Vagina (tissue), 2 donors: ENCODE measurements around the gene CST11. TPM values are rescaled to one million over a fixed set of nuclear protein-coding genes. Genes with fewer than 3 reads are reported as not detected.

Source experiments
- DNase-seq, 2 donors: peaks; one replicate each; pipeline ENCODE4 v3.0.0-alpha.2; 2017; ENCODE audit errors: extremely low spot score in 2 of 2
- H3K27ac ChIP-seq: fragments of 200-600 bp; sonication (generic); one replicate; pipeline ENCODE4 v1.5.1; 2019
- H3K27me3 ChIP-seq: fragments of 200-600 bp; sonication (generic); one replicate; pipeline ENCODE4 v1.5.1; 2019
- H3K36me3 ChIP-seq, 2 donors: fragments of 200-600 bp; sonication (generic); one replicate each; pipeline ENCODE4 v1.5.1; 2017 to 2019
- H3K4me1 ChIP-seq: fragments of 200-600 bp; sonication (generic); one replicate; pipeline ENCODE4 v1.5.1; 2019
- H3K4me3 ChIP-seq, 2 donors: fragments of 200-600 bp; sonication (generic); 1 replicate in 1 of 2; 2 replicates in 1 of 2; pipeline ENCODE4 v1.5.1; 2016 to 2019
- H3K9me3 ChIP-seq: fragments of 200-600 bp; sonication (generic); one replicate; pipeline ENCODE4 v1.5.1; 2019
- POLR2A ChIP-seq, 2 donors: fragments of 450-650 bp; IDR thresholded peaks; one replicate each; pipeline ENCODE4 v1.6.1; 2017; ENCODE audit warnings: antibody characterized with exemption in 2 of 2, mild to moderate bottlenecking in 2 of 2, moderate library complexity in 2 of 2
- POLR2AphosphoS5 ChIP-seq, 2 donors: sonication (generic); formaldehyde crosslinking; IDR thresholded peaks; one replicate each; pipeline ENCODE4 v1.9.0; 2017; ENCODE audit warnings: antibody characterized with exemption in 2 of 2, mild to moderate bottlenecking in 2 of 2, low read depth in 1 of 2; ENCODE audit not compliant: insufficient read depth in 1 of 2
- intact Hi-C: fragments of 100-400 bp; cut with DNase I; formaldehyde crosslinking; loops from one replicate; pipeline ENCODE4 v1.15.1; 2023
- total RNA-seq: library from RNA; depleted of rRNA; stranded (reverse); fragments of >200 nt; gene quantifications from one replicate; pipeline ENCODE4 v1.2.3, GENCODE V29; 2016
- TF ChIP-seq, protein P1 (sequence below), 3 experiments: fragments of 450-650 bp in 2 of 3; fragments of 200-600 bp in 1 of 3; sonication (generic) in 1 of 3; IDR thresholded peaks; one replicate each; pipeline ENCODE4 v1.5.1; 2017 to 2019; ENCODE audit warnings: antibody characterized with exemption in 3 of 3, mild to moderate bottlenecking in 2 of 3, moderate library complexity in 2 of 3

CST11 gene
- total RNA-seq, 1 donor from 2014 or later: not detected

DNA sequence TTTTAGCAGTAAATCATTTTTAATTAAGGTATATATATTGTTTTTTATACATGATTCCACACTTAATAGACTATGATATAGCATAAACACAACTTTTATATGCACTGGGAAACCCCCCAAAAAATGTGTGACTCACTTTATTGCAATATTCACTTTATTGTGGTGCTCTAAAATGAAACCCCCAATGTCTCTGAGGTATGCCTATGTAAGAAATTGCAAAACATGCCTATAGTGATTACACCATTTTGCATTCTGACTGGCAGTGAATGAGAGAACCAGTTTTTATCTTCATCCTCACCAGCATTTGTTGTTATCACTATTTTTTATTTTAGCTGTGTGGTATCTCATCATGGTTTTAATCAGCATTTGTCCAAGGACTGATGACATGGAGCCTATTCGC, 8.5 kb upstream of the CST11 start:
- no peak for TF ChIP-seq POLR2AphosphoS5 (IDR thresholded peaks at IDR 0.05; ENCODE audit: insufficient read depth in 1 of 2, low read depth in 1 of 2)
- TF ChIP-seq, protein P1, sequence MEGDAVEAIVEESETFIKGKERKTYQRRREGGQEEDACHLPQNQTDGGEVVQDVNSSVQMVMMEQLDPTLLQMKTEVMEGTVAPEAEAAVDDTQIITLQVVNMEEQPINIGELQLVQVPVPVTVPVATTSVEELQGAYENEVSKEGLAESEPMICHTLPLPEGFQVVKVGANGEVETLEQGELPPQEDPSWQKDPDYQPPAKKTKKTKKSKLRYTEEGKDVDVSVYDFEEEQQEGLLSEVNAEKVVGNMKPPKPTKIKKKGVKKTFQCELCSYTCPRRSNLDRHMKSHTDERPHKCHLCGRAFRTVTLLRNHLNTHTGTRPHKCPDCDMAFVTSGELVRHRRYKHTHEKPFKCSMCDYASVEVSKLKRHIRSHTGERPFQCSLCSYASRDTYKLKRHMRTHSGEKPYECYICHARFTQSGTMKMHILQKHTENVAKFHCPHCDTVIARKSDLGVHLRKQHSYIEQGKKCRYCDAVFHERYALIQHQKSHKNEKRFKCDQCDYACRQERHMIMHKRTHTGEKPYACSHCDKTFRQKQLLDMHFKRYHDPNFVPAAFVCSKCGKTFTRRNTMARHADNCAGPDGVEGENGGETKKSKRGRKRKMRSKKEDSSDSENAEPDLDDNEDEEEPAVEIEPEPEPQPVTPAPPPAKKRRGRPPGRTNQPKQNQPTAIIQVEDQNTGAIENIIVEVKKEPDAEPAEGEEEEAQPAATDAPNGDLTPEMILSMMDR (IDR thresholded peaks at IDR 0.05): no peak
- no peak for TF ChIP-seq POLR2A (IDR thresholded peaks at IDR 0.05)
- no peak for DNase-seq
- intact Hi-C loops: no loop called here
- no peak overlapping the region for H3K27ac ChIP-seq
- no peaks in the 10 kb centered on the region for H3K27me3 ChIP-seq
- H3K4me1 ChIP-seq: no peaks in the 10 kb centered on the region
- no peaks in the 10 kb centered on the region for H3K9me3 ChIP-seq
- no peaks in the 10 kb centered on the region for H3K36me3 ChIP-seq
- H3K4me3 ChIP-seq: no peak overlapping the region

DNA sequence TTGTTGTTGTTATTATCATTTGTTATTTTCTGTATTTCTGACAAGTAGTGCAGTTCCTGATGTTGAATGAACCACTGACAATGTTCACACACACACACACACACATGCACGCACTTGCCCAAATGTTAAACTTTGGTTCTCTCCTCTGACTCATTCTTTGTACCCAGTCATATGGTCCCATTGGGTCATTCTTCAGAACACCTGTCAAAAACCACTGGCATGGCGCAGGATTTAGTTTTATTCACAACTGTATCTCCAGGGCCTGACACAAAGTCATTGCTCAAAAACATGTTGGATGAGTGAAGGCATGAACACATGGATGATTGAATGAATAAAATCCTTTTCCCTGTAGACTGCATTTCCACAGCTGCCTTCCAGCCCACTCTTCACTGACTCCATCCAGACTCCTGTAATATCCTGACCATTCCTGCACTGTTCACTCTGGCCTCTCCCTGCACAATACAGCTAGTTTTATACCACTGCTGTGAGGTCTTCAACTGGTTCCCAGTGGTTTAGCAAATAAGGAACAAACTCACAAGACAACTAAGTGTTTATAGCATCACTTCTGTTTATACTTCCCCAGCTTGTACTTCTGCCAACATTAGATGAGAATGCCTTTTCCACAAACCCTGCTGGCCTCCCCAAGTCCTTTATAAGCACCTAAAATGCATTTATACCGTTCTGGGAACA, 6.9 kb upstream of the CST11 start:
- Histone ChIP-seq H3K36me3 (no peaks in the 10 kb centered on the region), H3K4me1 (no peaks in the 10 kb centered on the region), H3K9me3 (no peaks in the 10 kb centered on the region), H3K27me3 (no peaks in the 10 kb centered on the region), H3K4me3 (no peak overlapping the region), H3K27ac (no peak overlapping the region)
- no peak for DNase-seq
- intact Hi-C loops: no loop called here
- TF ChIP-seq POLR2A (IDR thresholded peaks at IDR 0.05) (no peak), POLR2AphosphoS5 (IDR thresholded peaks at IDR 0.05; ENCODE audit: insufficient read depth in 1 of 2, low read depth in 1 of 2) (no peak)
- TF ChIP-seq, protein P1 (IDR thresholded peaks at IDR 0.05): no peak

DNA sequence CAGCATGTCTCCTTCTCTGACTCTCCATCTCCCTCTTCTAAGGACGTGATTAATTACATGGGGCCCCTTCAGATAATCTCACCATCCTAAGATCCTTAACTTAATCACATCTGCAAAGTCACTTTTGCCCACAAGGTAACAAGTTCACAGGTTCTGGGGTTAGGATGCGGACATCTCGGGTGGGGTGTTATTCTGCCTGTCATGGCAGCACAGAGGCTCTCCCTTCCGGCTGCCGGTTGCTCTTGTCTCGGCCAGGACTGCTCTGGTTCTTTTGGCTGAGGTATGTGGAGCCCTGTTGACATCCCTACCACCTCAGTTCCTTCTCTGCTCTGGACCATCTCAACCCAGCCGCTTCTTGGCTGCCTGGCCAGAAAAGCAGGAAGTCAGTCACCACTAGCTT, 4.2 kb upstream of the CST11 start:
- no peaks in the 10 kb centered on the region for H3K9me3 ChIP-seq
- no peaks in the 10 kb centered on the region for H3K36me3 ChIP-seq
- intact Hi-C loops: no loop called here
- no peak overlapping the region for H3K4me3 ChIP-seq
- H3K4me1 ChIP-seq: no peaks in the 10 kb centered on the region
- no peaks in the 10 kb centered on the region for H3K27me3 ChIP-seq
- TF ChIP-seq, protein P1 (IDR thresholded peaks at IDR 0.05): no peak
- no peak for TF ChIP-seq POLR2AphosphoS5 (IDR thresholded peaks at IDR 0.05; ENCODE audit: insufficient read depth in 1 of 2, low read depth in 1 of 2)
- TF ChIP-seq POLR2A (IDR thresholded peaks at IDR 0.05): no peak
- no peak overlapping the region for H3K27ac ChIP-seq
- DNase-seq: no peak

DNA sequence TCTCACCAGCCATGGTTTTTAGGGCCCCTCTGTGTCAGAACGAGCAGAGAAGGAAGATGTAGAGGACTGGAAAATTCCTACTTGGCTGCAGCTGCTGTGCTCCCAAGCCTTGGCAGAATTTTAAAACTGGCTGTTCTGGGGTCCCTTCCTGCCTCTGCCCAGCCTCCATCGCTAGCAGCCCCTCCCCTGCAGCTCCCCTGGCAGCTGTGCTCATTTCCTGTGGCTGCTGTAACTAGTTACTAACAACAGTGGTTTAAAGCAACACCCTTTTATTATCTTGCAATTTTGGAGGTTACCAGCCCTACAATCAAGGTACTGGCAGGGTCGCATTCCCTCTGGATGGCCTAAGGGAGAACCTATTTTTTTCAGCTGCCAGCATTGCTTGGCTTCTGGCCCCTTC, 3.7 kb upstream of the CST11 start:
- H3K36me3 ChIP-seq: no peaks in the 10 kb centered on the region
- H3K4me3 ChIP-seq: no peak overlapping the region
- intact Hi-C loops: no loop called here
- DNase-seq: no peak
- TF ChIP-seq POLR2AphosphoS5 (IDR thresholded peaks at IDR 0.05; ENCODE audit: insufficient read depth in 1 of 2, low read depth in 1 of 2): no peak
- TF ChIP-seq POLR2A (IDR thresholded peaks at IDR 0.05): no peak
- TF ChIP-seq, protein P1 (IDR thresholded peaks at IDR 0.05): no peak
- no peaks in the 10 kb centered on the region for H3K9me3 ChIP-seq
- H3K27ac ChIP-seq: no peak overlapping the region
- H3K27me3 ChIP-seq: no peaks in the 10 kb centered on the region
- H3K4me1 ChIP-seq: no peaks in the 10 kb centered on the region

DNA sequence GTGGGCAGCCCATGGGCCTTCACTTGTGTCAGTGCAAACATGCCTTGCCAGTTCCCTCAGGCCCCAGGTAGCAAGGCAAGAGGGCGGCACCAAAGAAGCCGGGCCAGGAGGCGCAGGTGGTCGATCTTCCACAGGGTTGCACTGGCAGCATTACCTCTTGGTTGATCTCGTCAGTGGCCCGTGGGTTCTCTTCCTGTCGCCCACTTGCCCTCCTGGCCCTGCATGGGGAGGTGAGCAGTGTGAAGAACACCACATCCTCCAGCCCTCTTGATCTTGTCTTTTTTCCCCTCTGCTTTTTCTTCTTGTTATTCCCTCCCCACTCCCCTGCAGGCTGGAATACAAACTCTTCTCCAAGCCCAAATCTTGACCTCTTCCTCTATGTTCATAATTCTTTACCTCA, 3.0 kb upstream of the CST11 start:
- Histone ChIP-seq H3K36me3 (no peaks in the 10 kb centered on the region), H3K9me3 (no peaks in the 10 kb centered on the region), H3K4me3 (no peak overlapping the region), H3K27ac (no peak overlapping the region), H3K4me1 (no peaks in the 10 kb centered on the region), H3K27me3 (no peaks in the 10 kb centered on the region)
- TF ChIP-seq, protein P1 (IDR thresholded peaks at IDR 0.05): no peak
- no peak for TF ChIP-seq POLR2A (IDR thresholded peaks at IDR 0.05)
- no peak for TF ChIP-seq POLR2AphosphoS5 (IDR thresholded peaks at IDR 0.05; ENCODE audit: insufficient read depth in 1 of 2, low read depth in 1 of 2)
- no peak for DNase-seq
- intact Hi-C loops: no loop called here
